HG02852 (cell line): Measurements from ENCODE around the gene BRD3.

Source experiments
- ATAC-seq: cut with Tn5 transposase; IDR thresholded peaks from one replicate; pipeline ENCODE4 v1.9.1; 2021; ENCODE audit warnings: mild to moderate bottlenecking, moderate library complexity; ENCODE audit not compliant: unreplicated experiment

Gene BRD3

GRCh38 chr9:134055981-134056461, 11.8 kb downstream of the BRD3 start:
- ATAC-seq, result no peak

- ATAC-seq, result no peak
Observed at GRCh38 chr9:134054891-134055811, 12.7 kb downstream of the BRD3 start.

- no peak for ATAC-seq
Observed at GRCh38 chr9:134053941-134054761, 13.7 kb downstream of the BRD3 start.

- ATAC-seq, result no peak
Observed at GRCh38 chr9:134053401-134053871, 14.4 kb downstream of the BRD3 start.

- no peak for ATAC-seq
Observed at GRCh38 chr9:134052941-134053340, 14.9 kb downstream of the BRD3 start.

GRCh38 chr9:134052491-134052890, 15.3 kb downstream of the BRD3 start:
- no peak for ATAC-seq

GRCh38 chr9:134051319-134051718, 16.5 kb downstream of the BRD3 start:
- ATAC-seq, result no peak

- no peak for ATAC-seq
Observed at GRCh38 chr9:134050726-134051125, 17.1 kb downstream of the BRD3 start.

- ATAC-seq, result no peak
Observed at GRCh38 chr9:134049772-134050588, 17.8 kb downstream of the BRD3 start.

- ATAC-seq, result no peak
Observed at GRCh38 chr9:134049236-134049635, 18.6 kb downstream of the BRD3 start.

- ATAC-seq, result no peak
Observed at GRCh38 chr9:134048582-134048968, 19.3 kb downstream of the BRD3 start.

GRCh38 chr9:134047868-134048581, 19.8 kb downstream of the BRD3 start:
- no peak for ATAC-seq

GRCh38 chr9:134046894-134047681, 20.7 kb downstream of the BRD3 start:
- ATAC-seq, result no peak

- no peak for ATAC-seq
Observed at GRCh38 chr9:134045841-134046544, 21.8 kb downstream of the BRD3 start.

- no peak for ATAC-seq
Observed at GRCh38 chr9:134044944-134045343, 22.9 kb downstream of the BRD3 start.

GRCh38 chr9:134043531-134043988, 24.3 kb downstream of the BRD3 start:
- no peak for ATAC-seq

GRCh38 chr9:134041649-134041962, 26.2 kb downstream of the BRD3 start:
- no peak for ATAC-seq

- ATAC-seq, result no peak
Observed at GRCh38 chr9:134040781-134041648, 26.8 kb downstream of the BRD3 start.
